Islet of Langerhans (tissue), 1 donor: ENCODE results near the gene GPRASP3.
"Not testable (repeated sequence)": the region's sequence is repeated elsewhere in the genome, so short reads cannot be mapped to it uniquely, and the experiment has no call there.

Source experiments
- FAIRE-seq: peaks from one replicate; lab custom pipeline; 2011; peaks lifted over from hg19 to GRCh38; lab: Jason Lieb, UNC

GPRASP3 gene, protein sequence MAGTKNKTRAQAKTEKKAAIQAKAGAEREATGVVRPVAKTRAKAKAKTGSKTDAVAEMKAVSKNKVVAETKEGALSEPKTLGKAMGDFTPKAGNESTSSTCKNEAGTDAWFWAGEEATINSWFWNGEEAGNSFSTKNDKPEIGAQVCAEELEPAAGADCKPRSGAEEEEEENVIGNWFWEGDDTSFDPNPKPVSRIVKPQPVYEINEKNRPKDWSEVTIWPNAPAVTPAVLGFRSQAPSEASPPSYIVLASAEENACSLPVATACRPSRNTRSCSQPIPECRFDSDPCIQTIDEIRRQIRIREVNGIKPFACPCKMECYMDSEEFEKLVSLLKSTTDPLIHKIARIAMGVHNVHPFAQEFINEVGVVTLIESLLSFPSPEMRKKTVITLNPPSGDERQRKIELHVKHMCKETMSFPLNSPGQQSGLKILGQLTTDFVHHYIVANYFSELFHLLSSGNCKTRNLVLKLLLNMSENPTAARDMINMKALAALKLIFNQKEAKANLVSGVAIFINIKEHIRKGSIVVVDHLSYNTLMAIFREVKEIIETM

DNA sequence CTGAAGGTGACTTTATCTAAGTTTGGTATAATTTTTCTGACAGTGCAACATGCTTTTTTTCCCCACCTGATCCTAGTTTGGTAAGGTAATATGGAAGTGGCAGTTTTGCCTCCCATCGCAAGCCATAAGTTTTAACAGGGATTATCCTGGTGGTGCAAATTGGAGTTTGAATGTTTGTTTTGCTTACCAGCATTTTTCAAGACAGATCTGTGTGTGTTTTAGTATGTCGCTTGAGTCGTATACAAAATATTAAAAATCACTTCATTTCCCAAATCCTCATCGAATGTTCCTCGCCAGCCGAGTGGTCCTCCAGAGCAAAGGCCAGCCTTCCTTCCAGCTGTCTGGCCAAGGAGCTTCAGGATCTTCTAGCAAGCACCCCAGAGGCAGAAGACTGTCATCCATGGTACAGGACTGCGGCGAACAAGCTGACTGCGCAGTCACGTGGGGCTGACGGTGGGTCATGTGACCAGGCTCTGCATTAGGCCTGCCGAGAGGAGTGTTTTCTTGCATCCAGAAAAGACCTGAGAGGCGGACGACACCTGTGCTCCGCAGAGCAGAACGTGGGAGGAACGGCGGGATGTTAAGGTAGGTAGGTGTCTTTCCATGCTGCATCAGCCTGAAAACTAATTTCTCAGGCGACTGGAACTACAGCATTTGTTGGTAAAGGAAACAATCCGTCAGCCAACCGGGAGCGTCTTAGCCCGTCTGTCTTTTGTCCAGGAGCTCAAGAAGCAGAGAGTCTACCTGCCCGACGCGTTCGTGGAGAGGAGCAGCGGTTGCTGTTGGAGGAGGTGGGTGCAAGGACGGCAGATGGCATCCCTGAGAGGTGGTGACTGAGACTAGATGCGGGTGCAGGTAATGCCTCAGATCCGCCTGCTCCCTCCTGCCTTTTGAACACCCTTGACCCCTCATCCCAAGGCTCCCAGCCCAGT is at the start of gene GPRASP3:
GPRASP3 (plus strand) TSS at position 507 of the 932 bp plus-strand sequence. CDS start 28,253 bp downstream, outside the sequence.
- peak; percentile 27 for FAIRE-seq

GRCh38 chrX:102672856-102673255 is 47.7 kb upstream of the GPRASP3 start:
- no peak for FAIRE-seq

DNA sequence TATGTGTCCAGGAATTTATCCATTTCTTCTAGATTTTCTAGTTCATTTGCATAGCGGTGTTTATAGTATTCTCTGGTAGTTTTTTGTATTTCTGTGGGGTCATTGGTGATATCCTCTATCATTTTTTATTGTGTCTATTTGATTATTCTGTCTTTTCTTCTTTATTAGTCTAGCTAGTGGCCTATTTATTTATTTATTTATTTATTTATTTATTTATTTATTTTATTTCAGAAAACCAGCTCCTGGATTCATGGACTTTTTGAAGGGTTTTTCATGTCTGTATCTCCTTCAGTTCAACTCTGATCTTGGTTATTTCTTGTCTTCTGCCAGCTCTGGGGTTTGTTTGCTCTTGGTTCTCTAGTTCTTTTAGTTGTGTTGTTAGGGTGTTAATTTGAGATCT is 43.1 kb upstream of the GPRASP3 start:
- peak; percentile 47 for FAIRE-seq

DNA sequence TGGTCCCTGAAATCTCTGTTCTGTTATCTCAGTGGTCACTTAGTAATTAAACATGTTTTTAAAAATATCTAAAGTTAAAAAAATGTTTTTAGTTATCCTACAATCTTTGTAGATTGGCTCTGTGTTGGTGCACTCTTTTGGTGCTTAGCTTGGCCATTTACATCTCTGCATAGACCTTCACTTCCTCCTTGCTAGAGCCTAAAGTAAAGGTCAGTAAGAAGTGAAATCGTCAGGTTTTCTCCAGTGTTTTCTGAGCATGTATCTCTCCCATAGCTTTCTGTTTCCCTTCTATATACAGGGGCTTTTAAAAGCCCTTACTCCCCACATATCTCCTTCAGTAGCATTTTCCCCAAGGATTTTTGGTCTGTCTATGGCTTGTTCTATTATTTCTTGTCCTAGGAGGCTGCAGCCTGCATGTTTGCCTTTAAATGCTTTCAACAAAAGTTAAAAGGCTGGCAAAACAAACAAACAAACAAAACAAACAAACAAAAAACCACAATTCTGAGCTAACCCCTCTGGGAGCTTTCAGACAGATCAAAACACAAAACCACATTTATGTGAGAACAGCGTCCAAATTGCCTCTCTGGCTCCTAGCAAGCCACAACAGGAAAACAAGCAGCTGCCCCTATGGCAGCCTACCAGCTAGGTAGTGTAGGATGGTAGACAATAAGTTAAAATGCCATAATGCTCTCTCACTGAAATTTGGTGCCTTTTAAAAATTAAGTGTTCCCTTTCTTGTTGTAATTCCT is 35.6 kb upstream of the GPRASP3 start:
- no peak for FAIRE-seq

GRCh38 chrX:102694749-102695148 is 25.8 kb upstream of the GPRASP3 start:
- no peak for FAIRE-seq

DNA sequence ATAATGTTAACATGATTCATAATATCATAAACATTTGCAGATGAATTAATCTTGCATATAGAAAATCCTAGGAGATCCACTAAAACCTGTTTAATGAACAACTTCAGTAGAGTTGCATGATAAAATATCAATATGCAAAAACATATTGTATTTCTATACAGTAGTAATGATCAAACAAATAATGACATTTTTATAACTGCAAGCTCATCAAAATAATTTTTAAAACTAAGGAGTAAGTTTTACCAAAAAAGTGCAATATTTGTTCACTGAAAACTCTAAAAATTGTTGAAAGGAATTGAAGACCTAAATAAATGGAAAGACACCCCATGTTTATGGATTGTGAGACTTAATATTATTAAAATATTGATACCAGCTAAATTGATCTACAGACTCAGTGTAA is 24.2 kb upstream of the GPRASP3 start:
- no peak for FAIRE-seq

GRCh38 chrX:102697494-102697893 is 23.0 kb upstream of the GPRASP3 start:
- peak; percentile 92 for FAIRE-seq

- no peak for FAIRE-seq
Observed at GRCh38 chrX:102708900-102709299, 11.6 kb upstream of the GPRASP3 start.

DNA sequence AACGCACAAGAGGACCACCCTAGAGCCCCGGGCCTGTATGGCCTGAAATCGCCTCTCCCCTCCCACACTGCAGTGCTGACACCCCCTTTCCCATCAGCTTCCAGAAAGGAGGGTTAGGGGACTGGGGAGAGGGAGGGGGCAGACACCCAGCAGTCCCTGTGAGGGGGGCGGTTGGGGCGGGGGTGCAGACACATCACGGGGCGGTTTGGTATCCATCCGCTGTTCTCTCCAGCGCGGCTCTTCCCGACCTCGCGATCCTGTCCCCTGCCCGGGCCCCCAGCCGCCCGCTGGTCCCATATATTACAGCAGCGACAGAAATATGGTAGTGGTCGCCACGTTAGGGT is 8.7 kb upstream of the GPRASP3 start:
- no peak for FAIRE-seq

DNA sequence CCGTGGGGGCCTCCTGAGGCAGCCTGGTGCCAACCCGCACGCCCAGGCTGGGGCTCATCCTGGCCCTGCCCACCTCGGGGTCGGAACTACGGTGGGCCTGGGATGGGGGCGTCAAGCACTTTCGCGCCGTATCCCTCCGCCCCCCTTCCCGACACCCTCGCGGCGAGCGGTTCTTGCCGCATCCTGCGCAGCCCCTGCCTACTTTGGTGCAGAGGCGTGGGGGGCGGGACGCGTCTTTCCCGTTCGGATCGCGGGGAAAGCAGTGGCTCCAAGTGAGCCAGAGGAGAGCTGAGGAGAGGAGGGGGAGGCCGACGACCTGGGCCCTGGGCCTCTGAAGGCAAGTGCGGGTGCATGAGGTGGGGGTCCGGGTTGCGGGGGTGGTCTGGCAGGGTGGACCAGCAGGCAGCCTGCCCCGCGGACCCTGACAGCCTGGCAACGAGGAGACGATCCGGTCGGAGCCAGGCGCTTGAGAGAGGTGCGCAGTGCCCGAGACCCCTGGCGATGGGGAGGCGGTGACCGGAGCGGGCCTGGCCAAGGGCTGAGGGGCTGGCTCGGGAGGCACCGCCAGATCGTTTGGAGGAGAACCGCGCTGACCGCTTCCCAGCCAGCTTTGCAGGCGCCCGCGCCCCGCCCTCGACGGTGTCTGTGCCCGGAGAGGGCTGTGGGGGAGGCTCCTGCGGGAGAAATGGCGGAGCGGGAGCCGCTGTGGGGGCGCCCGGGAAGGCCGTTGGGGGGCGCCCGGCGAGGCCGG is 8.2 kb upstream of the GPRASP3 start, which contains the start of gene GPRASP2:
GPRASP2 (plus strand) TSS at position 233 of the 751 bp plus-strand sequence. CDS start 2,422 bp downstream, outside the sequence.
- FAIRE-seq = no peak

GRCh38 chrX:102712981-102713625 is 7.4 kb upstream of the GPRASP3 start:
- peak; percentile 99 for FAIRE-seq

GRCh38 chrX:102714994-102715393 is 5.5 kb upstream of the GPRASP3 start:
- FAIRE-seq = no peak

DNA sequence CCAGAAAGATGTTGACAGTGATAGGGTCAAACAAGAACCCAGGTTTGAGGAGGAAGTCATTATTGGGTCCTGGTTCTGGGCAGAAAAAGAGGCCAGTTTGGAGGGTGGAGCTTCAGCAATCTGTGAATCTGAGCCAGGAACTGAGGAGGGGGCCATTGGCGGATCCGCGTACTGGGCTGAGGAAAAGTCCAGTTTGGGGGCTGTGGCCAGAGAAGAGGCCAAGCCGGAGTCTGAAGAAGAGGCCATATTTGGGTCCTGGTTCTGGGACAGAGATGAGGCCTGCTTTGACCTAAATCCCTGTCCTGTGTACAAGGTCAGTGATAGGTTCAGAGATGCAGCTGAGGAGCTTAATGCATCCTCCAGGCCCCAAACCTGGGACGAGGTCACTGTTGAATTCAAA is 4.6 kb upstream of the GPRASP3 start:
- FAIRE-seq = no peak

GRCh38 chrX:102721169-102721506 is 595 bp downstream of the GPRASP3 start:
- not testable (repeated sequence) for FAIRE-seq

DNA sequence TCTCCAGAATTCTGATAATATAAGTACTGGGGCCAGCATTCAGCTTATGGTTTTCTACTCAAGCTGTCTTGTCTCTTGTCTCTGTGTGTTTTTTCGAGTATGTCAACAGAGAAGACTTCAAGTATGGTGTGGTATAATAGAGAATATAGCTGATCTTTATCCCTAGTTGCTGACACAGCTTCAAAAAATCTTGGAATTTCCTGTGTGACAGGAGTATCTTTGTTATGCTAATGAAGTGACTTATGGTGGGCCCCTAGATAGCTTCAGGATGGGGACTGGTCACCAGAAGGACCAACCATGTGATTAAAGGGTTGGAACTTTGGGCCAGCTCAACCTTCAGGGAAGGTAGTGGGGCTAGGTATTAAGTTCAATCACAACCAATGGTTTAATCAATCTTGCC is 2.9 kb downstream of the GPRASP3 start:
- FAIRE-seq = no peak

GRCh38 chrX:102727761-102728160 is 7.2 kb downstream of the GPRASP3 start:
- no peak for FAIRE-seq

DNA sequence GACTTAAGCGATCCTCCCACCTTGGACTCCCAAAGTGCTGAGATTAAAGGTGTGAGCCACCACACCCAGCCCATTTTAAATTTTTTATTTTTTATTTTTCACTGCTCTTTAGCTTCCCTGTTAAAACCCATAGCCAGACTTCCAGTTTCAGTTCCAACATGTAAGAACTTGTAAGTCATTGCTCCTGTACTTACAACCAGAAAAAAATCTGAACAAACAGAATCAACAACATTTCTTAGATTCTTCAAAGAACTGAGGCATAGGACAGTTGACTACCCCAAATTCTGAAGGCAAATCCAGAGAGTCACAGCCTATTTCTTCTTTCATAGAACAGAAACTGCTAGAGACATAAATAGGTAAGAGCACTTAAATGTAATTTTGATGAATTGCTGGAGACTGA is 8.1 kb downstream of the GPRASP3 start:
- no peak for FAIRE-seq

GRCh38 chrX:102739657-102740056 is 19.1 kb downstream of the GPRASP3 start:
- no peak for FAIRE-seq

- no peak for FAIRE-seq
Observed at GRCh38 chrX:102744307-102744706, 23.8 kb downstream of the GPRASP3 start.

GRCh38 chrX:102745513-102745856 is 24.9 kb downstream of the GPRASP3 start:
- FAIRE-seq = no peak
